Mesothelial cell of epicardium (in vitro differentiated cells): ENCODE results near the gene ABTB1. TPM values are rescaled to one million over a fixed set of nuclear protein-coding genes. Genes with fewer than 3 reads are reported as not detected.
"Not testable (repeated sequence)": the region's sequence is repeated elsewhere in the genome, so short reads cannot be mapped to it uniquely, and the experiment has no call there.

Source experiments
- DNase-seq, 2 experiments: peaks; one replicate each; pipeline ENCODE4 v3.0.0; 2021; ENCODE audit warnings: low spot score in 2 of 2; ENCODE audit not compliant: unreplicated experiment in 2 of 2
- H3K27ac Mint-ChIP-seq: 2 replicates; pipeline ENCODE4 v1.8.0; 2021; ENCODE audit warnings: mixed read lengths
- H3K27me3 Mint-ChIP-seq: 2 replicates; pipeline ENCODE4 v1.8.0; 2021; ENCODE audit warnings: low read depth, mixed read lengths
- H3K36me3 Mint-ChIP-seq: 2 replicates; pipeline ENCODE4 v1.8.0; 2021; ENCODE audit warnings: mixed read lengths
- H3K4me1 Mint-ChIP-seq: 2 replicates; pipeline ENCODE4 v1.8.0; 2021; ENCODE audit warnings: mixed read lengths
- H3K4me3 Mint-ChIP-seq: 2 replicates; pipeline ENCODE4 v1.8.0; 2021; ENCODE audit warnings: mild to moderate bottlenecking, moderate library complexity, mixed read lengths
- H3K9me3 Mint-ChIP-seq: 2 replicates; pipeline ENCODE4 v1.8.0; 2021; ENCODE audit warnings: mixed read lengths
- CTCF ChIP-seq: fragments of 200-600 bp; sonication (generic); IDR thresholded peaks from one replicate; pipeline ENCODE4 v1.5.0; 2021; ENCODE audit warnings: antibody characterized with exemption; ENCODE audit not compliant: unreplicated experiment
- total RNA-seq: library from RNA; stranded (reverse); gene quantifications from 3 replicates; pipeline ENCODE4 v1.2.1, GENCODE V29; 2021

The ABTB1 gene
- total RNA-seq, 1 donor from 2014 or later: 15.9 TPM

GRCh38 chr3:127678315-127678599, 5.5 kb downstream of the ABTB1 start:
- no peaks in the 10 kb centered on the region for H3K9me3 Mint-ChIP-seq
- H3K27me3 Mint-ChIP-seq: no peaks in the 10 kb centered on the region
- TF ChIP-seq CTCF: no peak
- peaks cover 7% of the 10 kb centered on the region for H3K4me1 Mint-ChIP-seq
- no peak for DNase-seq
- no peak overlapping the region for H3K27ac Mint-ChIP-seq
- H3K36me3 Mint-ChIP-seq: peaks cover 3% of the 10 kb centered on the region
- H3K4me3 Mint-ChIP-seq: no peak overlapping the region

GRCh38 chr3:127678611-127679533, 6.1 kb downstream of the ABTB1 start:
- H3K4me1 Mint-ChIP-seq: peaks cover 2% of the 10 kb centered on the region
- no peak overlapping the region for H3K4me3 Mint-ChIP-seq
- no peak for TF ChIP-seq CTCF
- H3K9me3 Mint-ChIP-seq: no peaks in the 10 kb centered on the region
- no peak for DNase-seq
- H3K27ac Mint-ChIP-seq: no peak overlapping the region
- H3K36me3 Mint-ChIP-seq: peaks cover 3% of the 10 kb centered on the region
- no peaks in the 10 kb centered on the region for H3K27me3 Mint-ChIP-seq

- H3K27me3 Mint-ChIP-seq: no peaks in the 10 kb centered on the region
- no peaks in the 10 kb centered on the region for H3K4me1 Mint-ChIP-seq
- peak in 1 of 2 experiments; percentile 37 for DNase-seq
- H3K36me3 Mint-ChIP-seq: peaks cover 3% of the 10 kb centered on the region
- no peaks in the 10 kb centered on the region for H3K9me3 Mint-ChIP-seq
- TF ChIP-seq CTCF: no peak
- H3K4me3 Mint-ChIP-seq: no peak overlapping the region
- no peak overlapping the region for H3K27ac Mint-ChIP-seq
These were observed 6.9 kb downstream of the ABTB1 start for GRCh38 chr3:127679534-127680145.

GRCh38 chr3:127680146-127680661, 7.5 kb downstream of the ABTB1 start:
- Mint-ChIP-seq H3K9me3 (no peaks in the 10 kb centered on the region), H3K36me3 (peaks cover 3% of the 10 kb centered on the region), H3K27me3 (no peaks in the 10 kb centered on the region), H3K27ac (no peak overlapping the region), H3K4me1 (no peaks in the 10 kb centered on the region), H3K4me3 (no peak overlapping the region)
- DNase-seq: peak; percentile 7 to 21
- no peak for TF ChIP-seq CTCF

GRCh38 chr3:127680798-127681221, 8.1 kb downstream of the ABTB1 start:
- H3K27ac Mint-ChIP-seq: no peak overlapping the region
- DNase-seq: no peak
- no peak for TF ChIP-seq CTCF

GRCh38 chr3:127682175-127682554, 9.4 kb downstream of the ABTB1 start:
- not testable (repeated sequence) for H3K27ac Mint-ChIP-seq, H3K4me3 Mint-ChIP-seq, H3K9me3 Mint-ChIP-seq, H3K27me3 Mint-ChIP-seq, H3K4me1 Mint-ChIP-seq, H3K36me3 Mint-ChIP-seq, DNase-seq

More at GRCh38 chr3:127680798-127681221, 8.1 kb downstream of the ABTB1 start:
- Mint-ChIP-seq H3K27me3 (no peaks in the 10 kb centered on the region), H3K9me3 (no peaks in the 10 kb centered on the region), H3K4me3 (no peak overlapping the region), H3K36me3 (peaks cover 3% of the 10 kb centered on the region), H3K4me1 (no peaks in the 10 kb centered on the region)
